H1 (cell line): ENCODE results near the gene IL13. TPM values are rescaled to one million over a fixed set of nuclear protein-coding genes. Genes with fewer than 3 reads are reported as not detected.

ENCODE experiments used
- CTCF ChIA-PET: fragments of 300-600 bp; sonication (Branson Sonifier 250); formaldehyde crosslinking; loops from one replicate; lab custom pipeline; 2021; ENCODE audit not compliant: partially characterized antibody; lab: Charles Lee
- POLR2A ChIA-PET: fragments of 300-600 bp; sonication (Branson Sonifier 250); formaldehyde crosslinking; loops from one replicate; lab custom pipeline; 2021; ENCODE audit warnings: inconsistent platforms; ENCODE audit not compliant: partially characterized antibody; lab: Charles Lee
- DNase-seq, 2 experiments: peaks; one replicate each; pipeline versions ENCODE4 v3.0.0 to v3.0.0-alpha.2; 2010 to 2022; ENCODE audit warnings: low spot score in 2 of 2, low read depth in 1 of 2, mixed read lengths in 1 of 2
- FAIRE-seq: peaks from 2 replicates; lab custom pipeline; 2011; peaks lifted over from hg19 to GRCh38; lab: Jason Lieb, UNC
- H2AFZ ChIP-seq: 2 replicates; pipeline ENCODE4 v1.8.1; 2012; ENCODE audit warnings: low read length, inconsistent platforms
- H2AK5ac ChIP-seq: 2 replicates; pipeline ENCODE4 v1.6.1; 2013; ENCODE audit warnings: low read depth, low read length
- H2BK120ac ChIP-seq: replicated peaks from 2 replicates; pipeline ENCODE3; 2013; ENCODE audit warnings: low read depth, low read length, inconsistent platforms
- H2BK12ac ChIP-seq: 2 replicates; pipeline ENCODE4 v1.6.1; 2013; ENCODE audit warnings: low read depth, low read length
- H2BK15ac ChIP-seq: 2 replicates; pipeline ENCODE4 v1.6.1; 2013; ENCODE audit warnings: low read length
- H2BK20ac ChIP-seq: 2 replicates; pipeline ENCODE4 v1.6.1; 2013; ENCODE audit warnings: low read length
- H2BK5ac ChIP-seq: 2 replicates; pipeline ENCODE4 v1.6.1; 2013; ENCODE audit warnings: low read depth, low read length
- H3K14ac ChIP-seq: 2 replicates; pipeline ENCODE4 v1.6.1; 2013; ENCODE audit warnings: inconsistent platforms; ENCODE audit not compliant: insufficient read length
- H3K18ac ChIP-seq: 2 replicates; pipeline ENCODE4 v1.6.1; 2013; ENCODE audit warnings: low read length; ENCODE audit errors: extremely low read depth
- H3K23ac ChIP-seq: 2 replicates; pipeline ENCODE4 v1.6.1; 2013; ENCODE audit warnings: inconsistent platforms; ENCODE audit not compliant: insufficient read length
- H3K23me2 ChIP-seq: 2 replicates; pipeline ENCODE4 v1.6.1; 2013; ENCODE audit warnings: low read depth, low read length
- H3K27ac ChIP-seq: 2 replicates; pipeline ENCODE4 v1.6.1; 2011; ENCODE audit warnings: low read depth, low read length, inconsistent platforms
- H3K27me3 ChIP-seq, 4 experiments: replicated peaks in 1 of 4; 1 replicate in 1 of 4; 2 replicates in 3 of 4; pipeline versions ENCODE4 v1.6.1 to v1.8.1; 2011 to 2013; ENCODE audit warnings: low read length in 3 of 4, mild to moderate bottlenecking in 3 of 4, inconsistent platforms in 2 of 4, mixed read lengths in 2 of 4, moderate library complexity in 1 of 4; ENCODE audit not compliant: control insufficient read depth in 3 of 4, insufficient read depth in 3 of 4; ENCODE audit errors: extremely low read depth in 1 of 4
- H3K36me3 ChIP-seq, 4 experiments: 2 replicates each; pipeline versions ENCODE4 v1.6.1 to v1.8.1; 2011 to 2013; ENCODE audit warnings: mild to moderate bottlenecking in 4 of 4, low read length in 3 of 4, moderate library complexity in 2 of 4, control low read depth in 1 of 4, inconsistent platforms in 1 of 4; ENCODE audit not compliant: insufficient read depth in 4 of 4, control insufficient read depth in 2 of 4
- H3K4ac ChIP-seq: replicated peaks from 2 replicates; pipeline ENCODE3; 2013; ENCODE audit warnings: low read length, low read depth, mixed read lengths, inconsistent platforms; ENCODE audit not compliant: insufficient read length
- H3K4me1 ChIP-seq, 4 experiments: replicated peaks in 1 of 4; 1 replicate in 1 of 4; 2 replicates in 3 of 4; pipeline versions ENCODE4 v1.6.1 to v1.8.1; 2011 to 2013; ENCODE audit warnings: low read length in 3 of 4, inconsistent platforms in 2 of 4, mixed read lengths in 1 of 4; ENCODE audit not compliant: insufficient read depth in 4 of 4, control insufficient read depth in 3 of 4
- H3K4me2 ChIP-seq, 2 experiments: 2 replicates each; pipeline versions ENCODE4 v1.6.1 to v1.8.1; 2011 to 2013; ENCODE audit warnings: low read depth in 2 of 2, low read length in 2 of 2, control low read depth in 1 of 2, inconsistent platforms in 1 of 2, mild to moderate bottlenecking in 1 of 2; ENCODE audit not compliant: insufficient read depth in 1 of 2
- H3K4me3 ChIP-seq, 4 experiments: fragments of 200-600, 300-600 bp in 1 of 4; sonication (generic), shearing (Covaris generic), sonication (Bioruptor Twin) in 1 of 4; 2 replicates each; pipeline versions ENCODE4 v1.5.1 to v1.8.1; 2011 to 2016; ENCODE audit warnings: low read length in 4 of 4, low read depth in 3 of 4, control low read depth in 2 of 4, inconsistent platforms in 2 of 4, mild to moderate bottlenecking in 2 of 4, mixed read lengths in 1 of 4, moderate library complexity in 1 of 4; ENCODE audit not compliant: insufficient read depth in 2 of 4; ENCODE audit errors: extremely low read depth in 1 of 4
- H3K56ac ChIP-seq: replicated peaks from 2 replicates; pipeline ENCODE3; 2013; ENCODE audit warnings: low read depth, mild to moderate bottlenecking, mixed read lengths, low read length, inconsistent platforms; ENCODE audit not compliant: insufficient read length
- H3K79me1 ChIP-seq: 2 replicates; pipeline ENCODE4 v1.6.1; 2013; ENCODE audit warnings: low read depth, low read length, control low read depth
- H3K79me2 ChIP-seq, 2 experiments: 2 replicates each; pipeline versions ENCODE4 v1.6.1 to v1.8.1; 2012 to 2013; ENCODE audit warnings: low read length in 2 of 2, mild to moderate bottlenecking in 2 of 2, inconsistent platforms in 1 of 2; ENCODE audit not compliant: insufficient read depth in 2 of 2, control insufficient read depth in 1 of 2
- H3K9ac ChIP-seq, 4 experiments: replicated peaks in 1 of 4; 1 replicate in 1 of 4; 2 replicates in 3 of 4; pipeline versions ENCODE4 v1.6.1 to v1.8.1; 2011 to 2013; ENCODE audit warnings: low read depth in 3 of 4, low read length in 3 of 4, control low read depth in 2 of 4, mild to moderate bottlenecking in 2 of 4, moderate library complexity in 2 of 4, inconsistent platforms in 1 of 4; ENCODE audit errors: extremely low read depth in 1 of 4
- H3K9me3 ChIP-seq, 2 experiments: 2 replicates each; pipeline versions ENCODE4 v1.6.1 to v1.8.1; 2012 to 2013; ENCODE audit warnings: mild to moderate bottlenecking in 2 of 2, moderate library complexity in 2 of 2, control low read depth in 1 of 2, inconsistent platforms in 1 of 2, low read depth in 1 of 2, low read length in 1 of 2, mixed read lengths in 1 of 2; ENCODE audit not compliant: insufficient read depth in 2 of 2
- H4K20me1 ChIP-seq, 2 experiments: replicated peaks in 1 of 2; 2 replicates each; pipeline versions ENCODE3 to v1.8.1; 2011 to 2013; ENCODE audit warnings: inconsistent platforms in 2 of 2, low read length in 2 of 2, mild to moderate bottlenecking in 1 of 2; ENCODE audit not compliant: insufficient read depth in 2 of 2, control insufficient read depth in 1 of 2
- H4K5ac ChIP-seq: 2 replicates; pipeline ENCODE4 v1.6.1; 2013; ENCODE audit warnings: low read length, low read depth, mixed read lengths, inconsistent platforms; ENCODE audit not compliant: insufficient read length
- H4K8ac ChIP-seq: 2 replicates; pipeline ENCODE4 v1.8.0; 2013; ENCODE audit warnings: mild to moderate bottlenecking, moderate library complexity, low read length, inconsistent platforms; ENCODE audit not compliant: insufficient read depth; ENCODE audit errors: extremely low read depth
- H4K91ac ChIP-seq: replicated peaks from 2 replicates; pipeline ENCODE3; 2013; ENCODE audit warnings: low read length, mixed read lengths, inconsistent platforms; ENCODE audit not compliant: insufficient read length
- ASH2L ChIP-seq: fragments of 200-600, 300-600 bp; sonication (generic); IDR thresholded peaks from one replicate; pipeline ENCODE4 v1.7.1; 2017; ENCODE audit warnings: low read length
- ATF2 ChIP-seq: IDR thresholded peaks from 2 replicates; pipeline ENCODE4 v1.6.1; 2012; ENCODE audit warnings: low read length, inconsistent platforms
- ATF3 ChIP-seq: IDR thresholded peaks from 2 replicates; pipeline ENCODE4 v1.6.1; 2011; ENCODE audit warnings: low read depth, mild to moderate bottlenecking, low read length; ENCODE audit not compliant: insufficient read depth
- CTBP2 ChIP-seq: IDR thresholded peaks from 2 replicates; pipeline ENCODE4 v1.7.0; 2011; ENCODE audit warnings: borderline replicate concordance, mild to moderate bottlenecking, moderate library complexity, mixed read lengths, low read length; ENCODE audit not compliant: insufficient read depth, insufficient read length
- E2F6 ChIP-seq: IDR thresholded peaks from 2 replicates; pipeline ENCODE4 v1.6.1; 2012; ENCODE audit warnings: inconsistent platforms
- EGR1 ChIP-seq: IDR thresholded peaks from 2 replicates; pipeline ENCODE4 v1.6.1; 2011; ENCODE audit warnings: low read depth, low read length, borderline replicate concordance
- KDM1A ChIP-seq: fragments of 200-600, 300-600 bp; sonication (generic); IDR thresholded peaks from 2 replicates; pipeline ENCODE4 v1.7.1; 2016; ENCODE audit warnings: mild to moderate bottlenecking, low read length, borderline replicate concordance
- KDM5A ChIP-seq: fragments of 200-600 bp; IDR thresholded peaks from 2 replicates; pipeline ENCODE4 v1.7.1; 2012; ENCODE audit warnings: mild to moderate bottlenecking, low read length, inconsistent platforms, mixed read lengths
- MAFK ChIP-seq: IDR thresholded peaks from 2 replicates; pipeline ENCODE4 v1.6.1; 2012; ENCODE audit warnings: low read depth, mild to moderate bottlenecking, improper control_type of control experiment, low read length
- NRF1 ChIP-seq: IDR thresholded peaks from 2 replicates; pipeline ENCODE4 v1.6.1; 2011; ENCODE audit warnings: mild to moderate bottlenecking, low read depth, low read length, improper control_type of control experiment
- POU5F1 ChIP-seq: IDR thresholded peaks from 2 replicates; pipeline ENCODE4 v1.6.1; 2011; ENCODE audit warnings: low read depth, mild to moderate bottlenecking, low read length, moderate library complexity
- SP1 ChIP-seq: IDR thresholded peaks from 2 replicates; pipeline ENCODE4 v1.6.1; 2011; ENCODE audit warnings: low read depth, low read length
- WGBS, 2 experiments: shearing (Covaris generic) in 1 of 2; methylation state at CpG; one replicate each; pipeline versions ENCODE4 v1.1.6 to v1.1.7; 2013 to 2015; ENCODE audit warnings: low lambda C conversion rate in 2 of 2, mixed read lengths in 2 of 2, inconsistent platforms in 1 of 2, low coverage in 1 of 2, missing lambda C conversion rate in 1 of 2; ENCODE audit not compliant: insufficient replicate concordance in 2 of 2, insufficient coverage in 1 of 2, insufficient read length in 1 of 2; ENCODE audit errors: extremely low coverage in 1 of 2, missing lambda C conversion rate in 1 of 2; 5-methylcytosine and 5-hydroxymethylcytosine counted together
- polyA plus RNA-seq, 7 experiments: library from polyadenylated mRNA; depleted of rRNA in 3 of 7; stranded (reverse) in 5 of 7; unstranded in 2 of 7; fragments of >200 nt in 5 of 7; fragments of 200-250 nt in 2 of 7; gene quantifications; 1 replicate in 5 of 7; 2 replicates in 1 of 7; 4 replicates in 1 of 7; pipeline versions ENCODE4 v1.2.1 to v1.2.3, GENCODE V29; 2011 to 2013; ENCODE audit warnings: missing spikeins in 2 of 7, mixed read lengths in 2 of 7
- total RNA-seq: library from RNA; stranded (reverse); fragmentation: NEBNext Ultra II Directional; extraction: Animal tissue kit (Norgen Biotek cat#: 25700); gene quantifications from 2 replicates; pipeline ENCODE4 v1.2.1, GENCODE V29; 2021

The IL13 gene
- total and polyA plus RNA-seq, 2 of the 8 experiments (the other 6 are each of a cell fraction or from before 2014, with no cell fraction given), result not detected

GRCh38 chr5:132612846-132613245, 45.1 kb upstream of the IL13 start:
- no peaks in the 10 kb centered on the region for H3K4me1 ChIP-seq
- POLR2A ChIA-PET, result no interaction called here
- no peaks in the 10 kb centered on the region for H3K79me2 ChIP-seq
- no peak overlapping the region for H3K9ac ChIP-seq
- no peak overlapping the region for H4K5ac ChIP-seq
- FAIRE-seq (no peak), DNase-seq (no peak)
- H4K91ac ChIP-seq, result no peak overlapping the region
- no peak overlapping the region for H3K56ac ChIP-seq
- no peak overlapping the region for H3K27ac ChIP-seq
- no peaks in the 10 kb centered on the region for H4K20me1 ChIP-seq
- no peaks in the 10 kb centered on the region for H3K27me3 ChIP-seq
- no peak overlapping the region for H3K4me3 ChIP-seq
- no peak overlapping the region for H3K4ac ChIP-seq
- no peak overlapping the region for H2BK5ac ChIP-seq
- CTCF ChIA-PET, result interaction anchor here (0.9 kb wide), 1 partner anchor 86 kb away, joined by 5 read pairs; no protein-coding TSS in a partner anchor
- H2BK20ac ChIP-seq, result no peak overlapping the region
- no peak overlapping the region for H2AK5ac ChIP-seq
- H2BK12ac ChIP-seq, result no peak overlapping the region
- H3K79me1 ChIP-seq, result no peaks in the 10 kb centered on the region
- no peak overlapping the region for H3K23ac ChIP-seq
- H3K4me2 ChIP-seq, result no peak overlapping the region
- no peak overlapping the region for H4K8ac ChIP-seq
- H3K9me3 ChIP-seq, result peaks cover 0 to 3% of the 10 kb centered on the region in 2 experiments; a peak in 1 of 4 replicates
- WGBS, 2 experiments, result 100% methylated on average over 1 of the region's 1 CpG; no CpG with 5 or more reads in 1 of the 2 experiments
- no peak overlapping the region for H2BK120ac ChIP-seq
- no peak overlapping the region for H3K14ac ChIP-seq
- no peaks in the 10 kb centered on the region for H3K23me2 ChIP-seq
- no peak overlapping the region for H2BK15ac ChIP-seq
- H3K36me3 ChIP-seq, result peaks cover 2 to 49% (median 18%) of the 10 kb centered on the region in 4 experiments; a peak in 7 of 8 replicates
- H3K18ac ChIP-seq, result no peak overlapping the region
- no peak overlapping the region for H2AFZ ChIP-seq
- no peak for TF ChIP-seq NRF1
- no peak for TF ChIP-seq MAFK
- no peak for TF ChIP-seq KDM1A
- no peak for TF ChIP-seq EGR1
- TF ChIP-seq ASH2L, result no peak
- TF ChIP-seq KDM5A, result no peak
- TF ChIP-seq ATF2, result no peak
- no peak for TF ChIP-seq POU5F1
- no peak for TF ChIP-seq CTBP2
- TF ChIP-seq ATF3, result no peak
- no peak for TF ChIP-seq E2F6
- TF ChIP-seq SP1, result no peak
